GM10248 (cell line): ENCODE data around the gene FAM184A.

Experiments used
- CTCF ChIA-PET: fragments of 300-600 bp; sonication (Branson Sonifier 250); formaldehyde crosslinking; extraction: SDS; loops from one replicate; lab custom pipeline; 2021; ENCODE audit warnings: antibody characterized with exemption; lab: Yijun Ruan, JAX
- POLR2A ChIA-PET: fragments of 350-650 bp; sonication (Branson Sonifier 250); formaldehyde crosslinking; extraction: SDS; loops from one replicate; lab custom pipeline; 2020; ENCODE audit warnings: antibody characterized with exemption; lab: Yijun Ruan, JAX
- DNase-seq: peaks from one replicate; pipeline ENCODE4 v3.0.0; 2012; ENCODE audit errors: extremely low spot score
- CTCF ChIP-seq: IDR thresholded peaks from 2 replicates; pipeline ENCODE4 v1.5.1; 2012; ENCODE audit warnings: mild to moderate bottlenecking, low read depth; ENCODE audit errors: extremely low read depth, missing control alignments, control extremely low read depth

Gene FAM184A

GRCh38 chr6:118959903-118960302 is 118.6 kb downstream of the FAM184A start:
- ChIA-PET POLR2A (no interaction called here), CTCF (no interaction called here)
- TF ChIP-seq CTCF: no peak
- DNase-seq: no peak

- no peak for DNase-seq
- POLR2A ChIA-PET: no interaction called here
- TF ChIP-seq CTCF: no peak
- CTCF ChIA-PET: interaction anchor here (1.2 to 2.0 kb wide), 2 partner anchors 9 to 162 kb away, joined by 3 to 6 read pairs; no protein-coding TSS in a partner anchor
Observed at GRCh38 chr6:118953391-118953790, 125.1 kb downstream of the FAM184A start.

GRCh38 chr6:118952683-118953082 is 125.8 kb downstream of the FAM184A start:
- ChIA-PET POLR2A (no interaction called here), CTCF (interaction anchor here (0.9 to 2.0 kb wide), 3 partner anchors 10 to 186 kb away, joined by 3 to 6 read pairs (median 3); no protein-coding TSS in a partner anchor)
- TF ChIP-seq CTCF: no peak
- no peak for DNase-seq

- DNase-seq: no peak
- POLR2A ChIA-PET: no interaction called here
- no peak for TF ChIP-seq CTCF
- CTCF ChIA-PET: no interaction called here
Observed at GRCh38 chr6:118945217-118945616, 133.2 kb downstream of the FAM184A start.

GRCh38 chr6:118940770-118941169 is 137.7 kb downstream of the FAM184A start:
- ChIA-PET CTCF (interaction anchor here (1.5 kb wide), 1 partner anchor 15 kb away, joined by 3 read pairs; no protein-coding TSS in a partner anchor), POLR2A (no interaction called here)
- TF ChIP-seq CTCF: no peak
- no peak for DNase-seq

GRCh38 chr6:118939683-118940082 is 138.8 kb downstream of the FAM184A start:
- DNase-seq: no peak
- CTCF ChIA-PET: no interaction called here
- no peak for TF ChIP-seq CTCF
- POLR2A ChIA-PET: no interaction called here
